ENCODE results near the gene TXNRD1.
"Not testable (repeated sequence)": the region's sequence is repeated elsewhere in the genome, so short reads cannot be mapped to it uniquely, and the experiment has no call there.

Gene TXNRD1

GRCh38 chr12:104215638-104216297, at the start of gene TXNRD1:
Gene TXNRD1 (plus strand): TSS chr12:104215779. CDS start chr12:104215803, 24 bp downstream.
- peak; percentile 90 for DNase-seq

GRCh38 chr12:104165801-104166200, 49.8 kb upstream of the TXNRD1 start:
- no peak for DNase-seq

- DNase-seq = no peak
Observed at GRCh38 chr12:104166465-104166864, 49.1 kb upstream of the TXNRD1 start.

- no peak for DNase-seq
Observed at GRCh38 chr12:104167519-104168458, 47.8 kb upstream of the TXNRD1 start.

GRCh38 chr12:104168596-104168995, 47.0 kb upstream of the TXNRD1 start:
- no peak for DNase-seq

GRCh38 chr12:104171785-104172569, 43.6 kb upstream of the TXNRD1 start:
- DNase-seq = no peak

- no peak for DNase-seq
Observed at GRCh38 chr12:104172570-104172947, 43.0 kb upstream of the TXNRD1 start.

- not testable (repeated sequence) for DNase-seq
Observed at GRCh38 chr12:104173804-104174203, 41.8 kb upstream of the TXNRD1 start.

- no peak for DNase-seq
Observed at GRCh38 chr12:104175726-104176247, 39.8 kb upstream of the TXNRD1 start.

- no peak for DNase-seq
Observed at GRCh38 chr12:104177336-104177662, 38.3 kb upstream of the TXNRD1 start.

- no peak for DNase-seq
Observed at GRCh38 chr12:104177663-104178501, 37.7 kb upstream of the TXNRD1 start.

GRCh38 chr12:104180374-104180773, 35.2 kb upstream of the TXNRD1 start:
- no peak for DNase-seq

GRCh38 chr12:104181313-104181712, 34.3 kb upstream of the TXNRD1 start:
- DNase-seq = no peak

- no peak for DNase-seq
Observed at GRCh38 chr12:104182144-104182543, 33.4 kb upstream of the TXNRD1 start.

GRCh38 chr12:104182621-104183378, 32.8 kb upstream of the TXNRD1 start:
- no peak for DNase-seq

GRCh38 chr12:104183443-104183842, 32.1 kb upstream of the TXNRD1 start:
- DNase-seq = no peak

GRCh38 chr12:104187446-104188155, 28.0 kb upstream of the TXNRD1 start:
- DNase-seq = no peak

GRCh38 chr12:104188534-104188933, 27.0 kb upstream of the TXNRD1 start:
- DNase-seq = no peak

GRCh38 chr12:104189915-104190555, 25.5 kb upstream of the TXNRD1 start:
- no peak for DNase-seq

- DNase-seq = no peak
Observed at GRCh38 chr12:104190641-104191176, 24.9 kb upstream of the TXNRD1 start.
